ENCODE measurements around the gene LEF1. TPM values are rescaled to one million over a fixed set of nuclear protein-coding genes. Genes with fewer than 3 reads are reported as not detected.
A peak's percentile ranks its signal among the peaks of the same experiment; 100 is the strongest.

LEF1 gene
- total RNA-seq, 1 donor from 2014 or later, result 76.6 TPM

GRCh38 chr4:108045687-108046024, 123.1 kb downstream of the LEF1 start:
- Mint-ChIP-seq H3K4me3 (no peak overlapping the region), H3K36me3 (peaks cover 8% of the 10 kb centered on the region), H3K9me3 (no peaks in the 10 kb centered on the region), H3K27me3 (ENCODE audit: low read depth) (no peaks in the 10 kb centered on the region), H3K4me1 (peaks cover 24% of the 10 kb centered on the region), H3K27ac (peak overlapping the region; percentile 52)
- TF ChIP-seq CTCF (IDR thresholded peaks at IDR 0.05; ENCODE audit: unreplicated experiment), result no peak
- DNase-seq (ENCODE audit: low spot score in 2 of 2, unreplicated experiment in 2 of 2), result no peak

GRCh38 chr4:108044951-108045686, 123.6 kb downstream of the LEF1 start:
- Mint-ChIP-seq H3K27ac (peak overlapping the region; percentile 52), H3K27me3 (ENCODE audit: low read depth) (no peaks in the 10 kb centered on the region), H3K4me3 (no peak overlapping the region), H3K4me1 (peaks cover 24% of the 10 kb centered on the region), H3K36me3 (peaks cover 9% of the 10 kb centered on the region), H3K9me3 (peaks cover 2% of the 10 kb centered on the region)
- TF ChIP-seq CTCF (IDR thresholded peaks at IDR 0.05; ENCODE audit: unreplicated experiment), result no peak
- no peak for DNase-seq (ENCODE audit: low spot score in 2 of 2, unreplicated experiment in 2 of 2)

- Mint-ChIP-seq H3K9me3 (peaks cover 5% of the 10 kb centered on the region), H3K4me3 (no peak overlapping the region), H3K36me3 (peaks cover 11% of the 10 kb centered on the region), H3K27me3 (ENCODE audit: low read depth) (no peaks in the 10 kb centered on the region), H3K4me1 (peaks cover 24% of the 10 kb centered on the region), H3K27ac (peak overlapping the region; percentile 11)
- no peak for TF ChIP-seq CTCF (IDR thresholded peaks at IDR 0.05; ENCODE audit: unreplicated experiment)
- DNase-seq (ENCODE audit: low spot score in 2 of 2, unreplicated experiment in 2 of 2), result no peak
Observed at GRCh38 chr4:108043526-108043925, 125.2 kb downstream of the LEF1 start.

GRCh38 chr4:108042927-108043326, 125.8 kb downstream of the LEF1 start:
- Mint-ChIP-seq H3K9me3 (peaks cover 5% of the 10 kb centered on the region), H3K36me3 (peaks cover 11% of the 10 kb centered on the region), H3K27ac (peak overlapping the region; percentile 11), H3K4me1 (peaks cover 24% of the 10 kb centered on the region), H3K4me3 (no peak overlapping the region), H3K27me3 (ENCODE audit: low read depth) (no peaks in the 10 kb centered on the region)
- TF ChIP-seq CTCF (IDR thresholded peaks at IDR 0.05; ENCODE audit: unreplicated experiment), result no peak
- no peak for DNase-seq (ENCODE audit: low spot score in 2 of 2, unreplicated experiment in 2 of 2)

GRCh38 chr4:108037884-108038283, 130.8 kb downstream of the LEF1 start:
- no peak overlapping the region for H3K4me3 Mint-ChIP-seq
- no peaks in the 10 kb centered on the region for H3K4me1 Mint-ChIP-seq

More at GRCh38 chr4:108037884-108038283, 130.8 kb downstream of the LEF1 start:
- DNase-seq (ENCODE audit: low spot score in 2 of 2, unreplicated experiment in 2 of 2), result no peak
- peaks cover 5% of the 10 kb centered on the region for H3K9me3 Mint-ChIP-seq
- no peak for TF ChIP-seq CTCF (IDR thresholded peaks at IDR 0.05; ENCODE audit: unreplicated experiment)
- no peaks in the 10 kb centered on the region for H3K27me3 Mint-ChIP-seq (ENCODE audit: low read depth)
- H3K36me3 Mint-ChIP-seq, result peaks cover 15% of the 10 kb centered on the region
- no peak overlapping the region for H3K27ac Mint-ChIP-seq

Measured in mesothelial cell of epicardium (in vitro differentiated cells).